Nephron progenitor cell (in vitro differentiated cells): ENCODE results near the gene MRPL18.
"Not testable (repeated sequence)": the region's sequence is repeated elsewhere in the genome, so short reads cannot be mapped to it uniquely, and the experiment has no call there.

Source experiments
- DNase-seq: peaks from one replicate; pipeline ENCODE4 v3.0.0; 2021
- H3K27ac Mint-ChIP-seq: 2 replicates; pipeline ENCODE4 v1.8.0; 2021; ENCODE audit warnings: mild to moderate bottlenecking, moderate library complexity, mixed read lengths
- H3K27me3 Mint-ChIP-seq: 2 replicates; pipeline ENCODE4 v1.8.0; 2021; ENCODE audit warnings: mild to moderate bottlenecking, low read depth, mixed read lengths; ENCODE audit not compliant: poor library complexity
- H3K36me3 Mint-ChIP-seq: 2 replicates; pipeline ENCODE4 v1.8.0; 2021; ENCODE audit warnings: low read depth, mixed read lengths
- H3K4me1 Mint-ChIP-seq: 2 replicates; pipeline ENCODE4 v1.8.0; 2021; ENCODE audit warnings: mixed read lengths
- H3K4me3 Mint-ChIP-seq: 2 replicates; pipeline ENCODE4 v1.8.0; 2021; ENCODE audit warnings: mild to moderate bottlenecking, moderate library complexity, mixed read lengths
- H3K9me3 Mint-ChIP-seq: 2 replicates; pipeline ENCODE4 v1.8.0; 2021; ENCODE audit warnings: mild to moderate bottlenecking, moderate library complexity, mixed read lengths
- CTCF ChIP-seq: fragments of 200-600 bp; sonication (generic); IDR thresholded peaks from 2 replicates; pipeline ENCODE4 v1.5.0; 2021; ENCODE audit warnings: antibody characterized with exemption

The MRPL18 gene

GRCh38 chr6:159807150-159807858 is 17.0 kb downstream of the MRPL18 start:
- TF ChIP-seq CTCF: no peak
- H3K36me3 Mint-ChIP-seq: no peaks in the 10 kb centered on the region
- H3K27ac Mint-ChIP-seq: no peak overlapping the region
- no peak overlapping the region for H3K4me3 Mint-ChIP-seq
- DNase-seq: no peak
- peaks cover 12% of the 10 kb centered on the region for H3K4me1 Mint-ChIP-seq
- H3K27me3 Mint-ChIP-seq: no peaks in the 10 kb centered on the region
- H3K9me3 Mint-ChIP-seq: no peaks in the 10 kb centered on the region

DNA sequence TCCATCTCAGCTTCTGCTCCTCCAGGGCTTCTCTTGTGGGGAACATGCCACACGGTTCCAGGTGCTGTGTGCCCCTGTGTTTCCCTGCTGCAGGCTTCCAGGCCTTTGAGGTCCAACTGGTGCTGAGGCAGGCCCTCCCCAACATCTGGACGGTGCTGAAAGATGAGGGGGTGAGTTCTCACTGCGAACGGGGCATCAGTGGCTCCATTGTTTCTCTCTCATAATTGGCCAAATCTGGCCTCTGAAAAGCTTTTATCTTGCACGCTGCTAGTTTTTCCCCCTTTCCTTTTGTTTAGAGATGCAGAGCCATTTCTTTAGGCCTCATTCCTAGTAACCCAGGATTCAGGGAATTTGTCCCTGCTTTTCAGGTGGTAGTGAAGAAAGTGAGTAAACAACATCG is 18.4 kb downstream of the MRPL18 start:
- Mint-ChIP-seq H3K4me1 (peaks cover 12% of the 10 kb centered on the region), H3K9me3 (no peaks in the 10 kb centered on the region), H3K36me3 (no peaks in the 10 kb centered on the region), H3K27me3 (no peaks in the 10 kb centered on the region), H3K27ac (no peak overlapping the region), H3K4me3 (no peak overlapping the region)
- no peak for DNase-seq
- TF ChIP-seq CTCF: no peak

DNA sequence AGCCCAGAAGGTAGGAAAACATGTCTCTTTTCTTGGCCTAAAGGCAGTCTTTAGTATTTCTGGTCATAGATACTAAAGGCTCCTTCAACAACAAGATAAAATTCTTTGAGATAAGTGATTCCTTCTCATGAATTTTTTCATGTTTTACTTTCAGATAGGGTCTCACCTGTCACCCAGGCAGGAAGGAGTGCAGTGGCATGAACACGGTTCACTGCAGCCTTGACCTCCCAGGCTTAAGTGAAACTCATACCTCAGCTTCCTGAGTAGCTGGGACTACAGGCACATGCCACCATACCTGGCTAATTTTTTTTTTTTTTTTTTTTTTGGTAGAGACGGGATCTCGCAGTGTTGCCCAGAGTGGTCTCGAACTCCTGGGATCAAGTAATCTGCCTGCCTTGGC is 18.9 kb downstream of the MRPL18 start:
- H3K36me3 Mint-ChIP-seq: no peaks in the 10 kb centered on the region
- DNase-seq: no peak
- no peak overlapping the region for H3K4me3 Mint-ChIP-seq
- no peaks in the 10 kb centered on the region for H3K9me3 Mint-ChIP-seq
- H3K4me1 Mint-ChIP-seq: peaks cover 15% of the 10 kb centered on the region
- H3K27me3 Mint-ChIP-seq: no peaks in the 10 kb centered on the region
- H3K27ac Mint-ChIP-seq: no peak overlapping the region
- no peak for TF ChIP-seq CTCF

GRCh38 chr6:159813781-159814180 is 23.5 kb downstream of the MRPL18 start:
- TF ChIP-seq CTCF: no peak
- peak overlapping the region; percentile 22 for H3K27ac Mint-ChIP-seq
- DNase-seq: no peak
- no peaks in the 10 kb centered on the region for H3K9me3 Mint-ChIP-seq
- peaks cover 21% of the 10 kb centered on the region for H3K27me3 Mint-ChIP-seq
- no peak overlapping the region for H3K4me3 Mint-ChIP-seq
- no peaks in the 10 kb centered on the region for H3K36me3 Mint-ChIP-seq
- H3K4me1 Mint-ChIP-seq: peaks cover 33% of the 10 kb centered on the region

- H3K4me3 Mint-ChIP-seq: no peak overlapping the region
- TF ChIP-seq CTCF: no peak
- no peak for DNase-seq
- H3K36me3 Mint-ChIP-seq: no peaks in the 10 kb centered on the region
- peak overlapping the region; percentile 29 for H3K27ac Mint-ChIP-seq
- peaks cover 37% of the 10 kb centered on the region for H3K27me3 Mint-ChIP-seq
- H3K4me1 Mint-ChIP-seq: peaks cover 45% of the 10 kb centered on the region
- H3K9me3 Mint-ChIP-seq: peaks cover 4% of the 10 kb centered on the region
Observed at GRCh38 chr6:159815410-159815809, 25.1 kb downstream of the MRPL18 start.

DNA sequence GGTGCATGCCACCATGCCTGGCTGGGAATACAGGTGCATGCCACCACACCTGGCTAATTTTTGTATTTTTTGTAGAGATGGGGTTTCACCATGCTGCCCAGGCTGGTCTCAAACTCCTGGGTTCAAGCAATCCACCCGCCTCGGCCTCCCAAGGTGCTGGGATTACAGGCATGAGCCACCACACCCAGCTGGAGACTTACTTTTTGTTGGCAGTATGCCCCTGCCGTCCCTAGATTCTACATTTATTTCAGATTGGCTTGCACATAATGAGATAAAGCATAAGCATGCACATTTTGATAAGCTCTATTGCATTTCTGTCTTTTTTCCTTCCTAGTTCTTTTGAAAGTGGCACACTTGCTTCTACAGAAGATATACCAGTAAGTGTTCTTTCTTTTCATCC is 26.5 kb downstream of the MRPL18 start:
- not testable (repeated sequence) for H3K9me3 Mint-ChIP-seq, H3K4me3 Mint-ChIP-seq, H3K36me3 Mint-ChIP-seq, H3K27ac Mint-ChIP-seq, DNase-seq
- H3K27me3 Mint-ChIP-seq: peaks cover 37% of the 10 kb centered on the region
- peaks cover 43% of the 10 kb centered on the region for H3K4me1 Mint-ChIP-seq
